ENCODE measurements around the gene GRM4.

Gene GRM4

GRCh38 chr6:34084591-34085290, 61.1 kb downstream of the GRM4 start:
- no peak for DNase-seq (ENCODE audit: low read depth in 2 of 2)

DNA sequence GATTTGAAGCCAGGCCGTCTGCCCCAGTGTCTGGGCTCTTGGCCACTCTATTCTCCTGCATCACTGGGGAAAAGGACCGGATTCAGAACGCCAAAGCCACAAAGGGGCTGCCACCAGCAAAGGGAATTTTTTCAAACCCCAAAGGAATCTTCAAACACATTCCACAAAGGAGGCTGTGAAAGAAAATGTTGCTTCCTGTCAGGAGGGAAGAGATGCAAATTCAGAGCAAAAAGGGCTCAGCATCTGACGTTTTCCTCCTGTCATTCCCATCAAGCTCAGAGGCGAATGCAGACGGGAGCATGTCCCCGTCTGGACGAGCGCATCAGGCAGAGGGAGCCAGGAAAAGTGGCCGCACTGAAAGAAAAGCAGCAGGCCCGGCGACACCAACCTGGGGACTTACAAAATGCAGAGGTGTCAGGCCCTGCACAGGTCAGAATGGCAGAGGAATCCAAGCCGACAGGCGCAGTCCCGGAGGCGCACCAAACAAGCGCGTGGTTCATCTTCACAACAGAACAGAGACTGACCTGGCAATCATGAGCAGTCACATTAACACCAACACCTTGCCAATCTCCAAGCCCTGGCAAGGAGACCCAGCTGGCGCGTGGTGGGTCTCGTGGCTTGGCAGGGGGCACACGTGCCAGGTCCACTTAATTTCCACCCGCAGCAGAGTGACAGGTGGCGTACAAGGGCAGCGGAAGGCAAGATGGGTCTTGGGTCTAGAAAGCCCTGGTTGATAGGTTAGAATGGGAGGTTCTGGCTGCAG, 62.8 kb downstream of the GRM4 start:
- no peak for DNase-seq (ENCODE audit: low read depth in 2 of 2)

- DNase-seq (ENCODE audit: low read depth in 2 of 2): no peak
These were observed 63.5 kb downstream of the GRM4 start for GRCh38 chr6:34082348-34082747.

- DNase-seq (ENCODE audit: low read depth in 2 of 2): no peak
These were observed 65.5 kb downstream of the GRM4 start for GRCh38 chr6:34080357-34080756.

DNA sequence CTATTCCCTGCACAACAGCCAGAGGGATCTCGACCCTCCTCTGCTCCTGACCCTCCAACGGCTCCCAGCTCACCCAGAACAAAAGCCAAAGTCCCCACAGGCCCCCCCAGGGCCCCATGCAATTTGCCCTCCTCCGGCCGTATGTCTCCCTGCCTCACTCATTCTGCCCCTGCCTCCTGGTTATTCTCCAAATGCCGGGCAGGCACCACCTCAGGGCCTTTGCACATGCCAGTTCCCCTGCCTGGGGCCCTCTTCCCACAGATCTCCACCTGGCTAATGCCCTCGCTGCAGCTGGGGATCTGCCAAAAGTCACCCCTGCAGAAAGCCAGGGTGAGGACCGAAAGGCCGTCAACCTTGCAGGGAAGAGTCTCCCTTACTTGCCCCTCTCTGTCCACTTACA, 66.0 kb downstream of the GRM4 start:
- DNase-seq (ENCODE audit: low read depth in 2 of 2): no peak

DNA sequence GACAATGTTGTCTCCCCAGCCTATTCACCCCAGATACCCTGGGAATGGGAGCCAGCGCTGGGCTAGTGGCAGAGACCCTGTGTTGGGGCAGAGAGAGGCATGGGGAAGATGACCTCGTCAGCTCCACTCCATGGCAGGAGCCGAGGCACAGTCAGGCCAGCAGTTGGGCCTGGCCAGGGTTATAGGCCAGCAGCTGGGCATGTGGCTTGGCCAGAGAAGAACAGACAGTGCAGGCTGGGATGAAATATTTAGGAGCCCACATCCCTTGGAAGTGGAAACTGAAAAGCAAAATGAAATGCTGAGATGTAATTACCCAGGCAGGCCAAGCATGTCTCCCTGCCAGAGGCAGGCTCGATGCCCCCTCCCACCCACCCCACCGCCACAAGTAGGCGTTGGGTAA, 70.0 kb downstream of the GRM4 start:
- DNase-seq (ENCODE audit: low read depth in 2 of 2): no peak

DNA sequence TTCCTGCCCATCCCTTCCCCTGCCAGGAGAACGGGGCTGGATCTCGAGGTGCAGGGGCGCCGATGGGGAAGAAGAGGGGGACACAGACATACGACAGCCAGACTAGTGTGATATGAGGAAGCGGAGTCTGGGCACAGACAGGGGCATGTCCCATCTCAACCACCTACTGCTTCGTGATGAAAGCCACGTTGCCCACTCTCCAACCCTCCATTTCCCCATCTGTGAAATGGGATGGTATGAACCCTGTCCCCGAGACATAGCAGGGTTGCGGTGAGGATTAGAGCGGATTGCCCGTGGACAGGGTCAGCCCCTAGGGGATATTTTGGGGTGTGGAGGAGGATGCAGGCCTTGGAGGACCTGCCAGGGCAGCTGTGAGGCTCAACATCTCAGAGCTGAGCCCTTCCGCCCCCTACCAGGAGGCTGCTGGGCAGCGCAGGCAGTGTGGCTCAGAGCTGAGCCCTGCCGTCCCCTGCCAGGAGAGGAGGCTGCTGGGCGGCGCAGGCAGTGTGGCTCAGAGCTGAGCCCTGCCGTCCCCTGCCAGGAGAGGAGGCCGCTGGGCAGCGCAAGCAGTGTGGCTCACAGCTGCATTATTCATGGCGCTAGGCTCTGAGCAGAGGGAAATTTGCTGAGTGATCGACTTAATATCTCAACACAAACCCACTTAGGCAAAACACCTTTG, 71.7 kb downstream of the GRM4 start:
- DNase-seq (ENCODE audit: low read depth in 2 of 2): no peak

DNA sequence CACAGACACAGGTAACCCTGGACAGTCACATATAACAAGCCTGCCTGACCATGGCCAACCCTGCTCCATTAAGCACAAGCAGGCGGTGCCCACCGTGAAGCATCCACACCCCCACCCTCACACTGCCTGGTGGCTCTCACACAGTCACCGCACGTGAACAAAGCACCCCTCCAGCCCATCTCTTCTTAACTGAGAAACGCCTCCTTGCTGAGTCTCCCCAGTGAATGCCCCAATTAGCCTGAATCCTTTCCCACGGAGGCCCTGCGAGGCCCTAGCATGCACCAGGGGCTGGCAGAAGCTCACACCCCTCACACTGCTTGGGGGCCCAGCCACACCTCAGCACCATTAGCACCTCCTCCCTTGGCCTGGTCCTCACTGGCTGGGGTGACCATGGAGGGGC, 72.3 kb downstream of the GRM4 start:
- no peak for DNase-seq (ENCODE audit: low read depth in 2 of 2)

- no peak for DNase-seq (ENCODE audit: low read depth in 2 of 2)
These were observed 73.2 kb downstream of the GRM4 start for GRCh38 chr6:34072727-34073126.

- no peak for DNase-seq (ENCODE audit: low read depth in 2 of 2)
These were observed 74.0 kb downstream of the GRM4 start for GRCh38 chr6:34071884-34072379.

DNA sequence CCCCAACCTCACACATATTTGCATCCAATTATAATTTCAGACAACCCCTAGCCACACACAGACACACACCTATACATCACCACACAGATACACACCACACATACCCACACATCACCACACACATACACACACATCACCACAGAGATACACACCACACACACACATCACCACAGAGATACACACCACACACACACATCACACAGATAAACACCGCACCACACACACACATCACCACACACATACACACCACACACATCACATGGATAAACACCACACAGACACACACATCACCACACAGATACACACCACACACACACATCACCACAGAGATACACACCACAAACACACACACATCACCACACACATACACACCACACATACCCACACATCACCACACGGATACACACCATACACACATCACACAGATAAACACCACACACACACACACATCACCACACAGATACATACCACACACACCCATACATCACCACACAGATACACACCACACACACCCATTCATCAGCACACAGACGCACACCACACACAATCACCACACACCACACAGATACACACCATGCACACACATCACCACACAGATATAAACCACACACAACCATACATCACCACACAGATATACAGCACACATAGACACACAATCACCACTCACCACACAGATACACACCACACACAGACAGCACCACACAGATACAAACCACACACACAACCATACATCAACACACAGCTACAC, 74.6 kb downstream of the GRM4 start:
- DNase-seq (ENCODE audit: low read depth in 2 of 2): no peak

DNA sequence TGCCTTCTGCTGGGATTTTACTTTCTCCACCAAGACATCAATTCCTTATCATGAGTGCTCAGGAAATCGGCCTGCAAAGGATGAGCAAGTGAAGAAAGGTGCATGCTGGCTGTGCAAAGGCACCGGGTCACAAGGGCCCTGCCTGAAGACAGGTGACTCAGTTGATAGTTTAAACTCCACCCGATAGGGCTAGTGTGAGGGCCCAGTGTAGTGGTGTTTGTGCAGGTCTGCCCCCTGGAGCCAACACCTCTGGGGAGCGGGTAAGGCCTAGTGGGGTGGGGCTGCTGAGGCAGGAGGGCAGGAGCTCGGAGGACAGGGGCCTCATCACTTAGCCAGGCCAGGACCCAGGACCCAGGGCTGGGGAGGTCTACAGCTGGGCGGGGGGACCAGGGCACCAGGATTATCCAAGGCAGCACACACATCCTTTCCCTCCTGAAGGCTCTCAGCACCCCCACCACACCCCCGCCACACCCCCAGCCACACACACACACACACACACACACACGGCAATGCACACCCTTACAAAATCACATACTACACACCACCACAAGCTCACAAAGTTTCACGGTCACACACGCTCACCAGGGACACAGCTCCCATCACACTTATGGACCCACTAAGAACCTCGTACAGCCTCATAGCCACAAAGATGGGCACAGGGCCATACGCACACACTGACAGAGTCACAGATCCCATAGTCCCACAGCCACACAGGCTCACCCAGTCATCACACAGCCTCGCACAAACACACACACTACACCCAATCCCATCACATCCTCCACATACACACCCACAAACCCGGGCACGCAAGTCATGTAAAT, 75.4 kb downstream of the GRM4 start:
- DNase-seq (ENCODE audit: low read depth in 2 of 2): no peak

GRCh38 chr6:34068462-34069044, 77.3 kb downstream of the GRM4 start:
- DNase-seq (ENCODE audit: low read depth in 2 of 2): no peak

- no peak for DNase-seq (ENCODE audit: low read depth in 2 of 2)
These were observed 78.1 kb downstream of the GRM4 start for GRCh38 chr6:34067814-34068213.

DNA sequence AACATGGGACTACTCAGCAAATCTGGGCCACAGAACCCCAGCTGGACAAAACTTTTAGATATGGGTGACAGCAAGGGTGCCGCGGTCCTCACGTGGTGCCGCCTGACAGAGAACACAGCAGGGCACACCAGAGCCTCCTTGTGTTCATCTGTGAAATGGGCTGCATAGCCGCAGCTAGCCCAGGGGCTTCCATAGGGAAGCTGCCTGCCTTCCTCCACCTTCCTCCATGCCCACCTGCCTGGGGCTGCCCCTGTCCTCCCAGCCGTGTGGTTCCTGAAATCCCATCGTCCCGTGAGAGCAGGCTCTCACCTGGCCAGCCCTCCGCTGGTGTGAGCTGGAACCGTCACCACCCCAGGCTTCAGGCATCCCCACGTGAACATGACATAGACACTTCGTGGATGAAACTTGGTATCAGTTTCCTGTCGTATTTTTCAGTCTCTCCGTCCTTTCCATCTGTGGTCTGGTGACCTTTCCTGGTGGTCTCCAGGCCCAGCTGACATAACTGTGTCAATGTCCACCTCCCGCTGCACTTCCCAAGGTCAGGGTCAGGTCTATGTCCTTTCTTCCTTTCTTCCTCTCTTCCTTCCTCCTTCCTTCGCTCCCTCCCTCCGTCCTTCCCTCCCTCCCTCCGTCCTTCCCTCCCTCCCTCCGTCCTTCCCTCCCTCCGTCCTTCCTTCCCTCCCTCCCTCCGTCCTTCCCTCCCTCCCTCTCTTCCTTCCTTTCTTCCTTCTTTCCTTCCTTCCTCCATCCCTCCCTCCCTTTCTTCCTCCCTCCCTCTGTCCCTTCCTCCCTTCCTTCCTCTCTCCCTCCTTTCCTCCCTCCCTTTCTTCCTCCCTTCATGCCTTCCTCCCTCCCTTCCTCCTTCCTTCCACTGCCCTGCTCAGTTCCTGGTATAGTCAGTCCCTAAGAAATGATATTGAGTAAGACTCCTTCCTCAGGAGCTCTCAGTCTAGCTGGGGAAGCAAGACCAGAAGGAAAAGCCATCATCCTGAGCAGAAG, 78.8 kb downstream of the GRM4 start:
- no peak for DNase-seq (ENCODE audit: low read depth in 2 of 2)

DNA sequence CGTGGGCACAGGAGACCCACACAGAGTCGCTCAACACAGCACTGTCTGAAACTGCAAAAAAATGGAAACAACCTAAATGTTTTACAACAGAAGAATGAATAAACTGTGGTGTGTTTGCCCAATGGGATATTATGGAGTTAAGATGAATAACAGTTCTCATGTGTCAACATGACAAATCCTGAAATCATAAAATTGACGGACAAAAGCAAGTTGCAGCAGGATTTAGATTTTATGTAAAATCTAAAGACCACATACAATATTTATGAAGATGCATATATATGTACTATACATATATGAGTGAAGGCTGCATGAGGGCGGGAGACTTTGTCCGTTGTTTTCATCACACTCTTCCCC, 79.7 kb downstream of the GRM4 start:
- DNase-seq (ENCODE audit: low read depth in 2 of 2): no peak

GRCh38 chr6:34065466-34066217, 80.2 kb downstream of the GRM4 start:
- no peak for DNase-seq (ENCODE audit: low read depth in 2 of 2)

- no peak for DNase-seq (ENCODE audit: low read depth in 2 of 2)
These were observed 81.2 kb downstream of the GRM4 start for GRCh38 chr6:34064675-34065074.

GRCh38 chr6:34063651-34064050, 82.2 kb downstream of the GRM4 start:
- DNase-seq (ENCODE audit: low read depth in 2 of 2): no peak
